Stimulated activated CD4-positive, alpha-beta T cell treated with anti-CD3 and anti-CD28 coated beads, Interleukin-2, amount 100 ng/mL, for 48 hours (primary cell): ENCODE data around the gene KLF3.

Experiments used
- DNase-seq, 2 donors: peaks; one replicate each; pipeline ENCODE4 v3.0.0-alpha.2; 2020

The KLF3 gene

GRCh38 chr4:38675146-38676121 lies 11.4 kb downstream of the KLF3 start:
- DNase-seq, result peak; percentile 77 to 86

GRCh38 chr4:38676986-38677385 lies 13.0 kb downstream of the KLF3 start:
- no peak for DNase-seq

GRCh38 chr4:38677441-38677840 lies 13.4 kb downstream of the KLF3 start:
- DNase-seq, result no peak

- no peak for DNase-seq
These were observed 14.1 kb downstream of the KLF3 start for GRCh38 chr4:38678078-38678477.

DNA sequence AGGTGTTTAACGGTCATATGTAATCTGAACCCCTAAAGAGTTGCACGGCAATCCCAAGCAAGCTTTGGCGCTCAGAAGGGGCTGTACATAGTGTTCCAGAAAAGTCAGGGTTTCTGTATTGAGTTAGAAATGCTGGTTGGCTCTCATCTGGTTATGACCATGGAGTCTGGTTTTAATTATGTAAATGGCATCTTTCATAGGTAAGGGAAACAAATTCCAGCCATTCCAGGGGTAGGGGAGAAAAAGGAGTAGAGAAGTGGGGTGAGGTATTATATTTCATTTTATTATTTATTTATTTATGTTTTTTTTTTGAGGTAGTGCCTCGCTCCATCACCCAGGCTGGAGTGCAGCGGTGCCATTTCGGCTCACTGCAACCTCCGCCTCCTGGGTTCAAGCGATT lies 15.9 kb downstream of the KLF3 start:
- no peak for DNase-seq

GRCh38 chr4:38681281-38681991 lies 17.4 kb downstream of the KLF3 start:
- DNase-seq, result no peak

DNA sequence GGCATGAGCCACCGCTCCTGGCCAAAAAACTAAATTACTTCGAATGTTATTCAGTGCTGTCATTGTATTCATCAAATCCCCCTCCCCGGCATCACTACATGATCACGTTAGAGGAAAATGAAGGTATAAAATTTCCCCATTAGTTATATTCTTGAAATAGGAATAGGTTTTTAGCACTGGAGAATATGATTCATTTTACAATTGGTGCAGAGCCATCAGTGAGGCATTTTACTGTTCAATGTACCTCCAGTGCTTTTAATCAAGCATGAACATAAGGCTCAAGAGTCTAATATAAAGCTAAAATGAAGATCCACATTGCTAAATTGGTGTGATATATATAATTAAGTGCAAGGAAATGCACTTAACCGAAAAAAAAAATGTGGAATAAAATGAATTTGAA lies 18.3 kb downstream of the KLF3 start:
- DNase-seq, result no peak

DNA sequence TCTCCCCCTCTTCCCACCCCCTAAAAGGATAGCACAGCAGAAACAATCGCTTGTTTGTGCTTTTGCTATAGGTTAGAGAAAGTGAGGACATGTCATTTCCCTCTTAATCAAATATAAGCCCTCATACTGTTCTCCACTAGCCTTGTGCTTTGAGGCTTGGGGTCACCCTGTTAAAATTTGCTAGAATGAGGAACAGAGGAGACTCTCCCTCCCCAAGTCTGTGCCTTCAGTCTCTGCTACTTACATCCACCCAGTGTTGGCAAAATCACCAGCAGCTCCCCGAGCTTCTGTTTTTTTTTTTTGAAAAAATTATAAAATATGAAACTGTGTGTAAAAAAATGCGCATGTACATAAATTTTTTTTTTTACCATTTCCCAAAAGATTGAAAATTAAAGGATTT lies 19.3 kb downstream of the KLF3 start:
- no peak for DNase-seq

DNA sequence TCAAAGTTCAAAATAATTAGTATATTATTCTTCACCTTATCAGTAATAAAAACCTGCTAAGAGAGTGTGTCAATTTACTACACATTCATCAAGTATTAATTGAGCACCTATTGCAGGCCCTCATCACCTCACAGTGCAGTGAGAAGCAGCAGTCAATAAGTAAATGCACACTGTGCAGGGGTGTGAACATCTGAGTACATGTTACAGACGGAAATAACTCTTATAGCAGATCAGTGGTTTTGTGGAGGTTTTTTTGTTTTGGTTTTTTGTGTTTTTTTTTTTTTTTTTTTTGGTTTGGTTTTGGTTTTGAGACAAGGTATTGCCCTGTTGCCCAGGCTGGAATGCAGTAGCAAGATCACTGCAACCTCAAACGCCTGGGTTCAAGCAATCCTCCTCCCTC lies 20.3 kb downstream of the KLF3 start:
- DNase-seq, result no peak

DNA sequence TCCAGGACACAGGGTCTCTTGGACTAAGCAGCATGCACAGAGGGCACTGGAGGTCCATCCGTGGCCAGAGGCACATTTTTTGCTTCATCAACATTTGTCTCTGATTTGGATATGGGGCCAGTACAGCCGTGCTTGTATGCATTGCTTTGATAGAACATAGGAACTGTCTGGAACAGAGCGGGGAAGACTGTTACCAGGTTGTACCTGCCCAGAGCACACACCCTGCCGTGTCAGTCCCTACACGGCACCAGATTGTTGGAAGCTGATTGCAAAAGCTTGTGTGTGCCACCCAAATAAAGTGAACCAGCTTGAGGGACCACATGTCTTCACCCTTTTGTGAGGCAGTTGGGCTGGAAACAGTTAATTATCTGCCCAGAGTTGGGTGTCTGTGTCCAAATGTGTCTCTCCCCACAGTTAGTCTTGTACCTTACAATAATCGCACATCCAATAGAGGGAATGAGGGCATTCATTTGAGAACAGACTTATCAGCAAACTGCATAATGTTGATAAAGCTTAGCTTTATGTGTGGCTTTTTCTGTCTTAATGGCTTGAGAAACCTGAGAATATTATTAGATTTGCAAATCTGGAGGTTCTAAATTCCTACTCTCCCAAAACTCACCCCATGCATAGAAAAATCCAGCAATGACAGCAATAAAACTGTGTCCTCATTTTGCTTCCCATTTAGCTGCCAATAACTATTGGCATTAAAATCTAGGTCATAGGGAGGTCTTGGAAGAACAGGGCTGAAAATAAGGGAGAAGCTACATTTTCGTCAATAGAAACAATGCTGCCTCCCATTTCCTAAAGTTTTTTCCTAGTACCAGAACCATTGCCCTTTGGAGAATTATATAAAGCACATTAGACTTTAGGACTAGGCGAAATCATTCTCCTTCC lies 21.2 kb downstream of the KLF3 start:
- DNase-seq, result no peak

- no peak for DNase-seq
These were observed 22.7 kb downstream of the KLF3 start for GRCh38 chr4:38686682-38687081.

- no peak for DNase-seq
These were observed 23.6 kb downstream of the KLF3 start for GRCh38 chr4:38687571-38688011.

DNA sequence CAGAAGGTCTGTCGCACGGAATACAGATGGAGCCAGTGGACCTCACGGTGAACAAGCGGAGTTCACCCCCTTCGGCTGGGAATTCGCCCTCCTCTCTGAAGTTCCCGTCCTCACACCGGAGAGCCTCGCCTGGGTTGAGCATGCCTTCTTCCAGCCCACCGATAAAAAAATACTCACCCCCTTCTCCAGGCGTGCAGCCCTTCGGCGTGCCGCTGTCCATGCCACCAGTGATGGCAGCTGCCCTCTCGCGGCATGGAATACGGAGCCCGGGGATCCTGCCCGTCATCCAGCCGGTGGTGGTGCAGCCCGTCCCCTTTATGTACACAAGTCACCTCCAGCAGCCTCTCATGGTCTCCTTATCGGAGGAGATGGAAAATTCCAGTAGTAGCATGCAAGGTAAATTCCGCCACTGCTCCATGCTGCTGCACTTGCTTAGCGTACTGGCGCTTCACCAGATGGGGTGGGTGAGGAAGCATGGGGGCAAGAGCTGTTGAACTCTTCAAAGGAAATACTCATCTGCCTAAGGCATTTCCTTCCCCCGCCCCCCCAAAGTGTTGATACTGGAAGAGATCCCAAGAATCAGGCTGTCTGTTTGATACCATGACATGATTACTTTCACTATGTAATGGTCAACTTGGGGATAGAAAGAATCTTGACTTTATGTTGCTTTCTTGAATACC lies 24.8 kb downstream of the KLF3 start:
- no peak for DNase-seq

DNA sequence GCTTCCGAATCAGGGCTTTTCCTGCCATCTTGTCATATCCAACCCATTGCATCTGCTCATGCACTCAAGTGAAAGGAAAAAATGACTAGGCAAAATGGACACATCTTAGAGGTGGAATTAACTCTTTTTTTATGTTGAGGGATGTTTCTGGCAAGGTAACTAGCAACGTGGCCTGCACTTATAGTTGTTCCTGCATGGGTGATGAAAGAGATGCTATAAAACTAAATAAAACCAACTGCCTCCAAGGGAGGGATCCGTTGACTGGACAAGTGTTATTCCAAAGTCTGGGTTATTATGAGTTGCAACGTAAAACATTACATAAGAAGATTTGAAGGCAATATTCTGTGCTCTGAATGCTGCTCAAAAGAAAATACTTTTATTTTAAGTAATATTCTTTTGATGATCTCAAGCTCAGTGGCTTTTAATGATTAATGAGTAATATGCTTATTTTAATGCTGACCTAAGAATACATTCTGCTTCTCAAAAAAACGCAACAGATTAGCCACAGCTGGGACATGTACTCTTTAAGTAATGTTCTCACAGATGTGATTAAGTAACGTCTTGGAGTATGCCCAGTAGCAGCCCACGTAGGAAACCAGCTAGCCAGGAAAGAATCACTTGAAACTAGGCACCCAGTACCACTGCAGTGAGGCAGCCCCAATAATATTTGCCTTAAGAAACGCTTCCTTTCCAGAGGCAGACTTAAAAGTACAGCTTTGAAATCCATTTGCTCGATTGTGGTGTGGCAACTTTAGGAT lies 27.4 kb downstream of the KLF3 start:
- DNase-seq, result no peak

DNA sequence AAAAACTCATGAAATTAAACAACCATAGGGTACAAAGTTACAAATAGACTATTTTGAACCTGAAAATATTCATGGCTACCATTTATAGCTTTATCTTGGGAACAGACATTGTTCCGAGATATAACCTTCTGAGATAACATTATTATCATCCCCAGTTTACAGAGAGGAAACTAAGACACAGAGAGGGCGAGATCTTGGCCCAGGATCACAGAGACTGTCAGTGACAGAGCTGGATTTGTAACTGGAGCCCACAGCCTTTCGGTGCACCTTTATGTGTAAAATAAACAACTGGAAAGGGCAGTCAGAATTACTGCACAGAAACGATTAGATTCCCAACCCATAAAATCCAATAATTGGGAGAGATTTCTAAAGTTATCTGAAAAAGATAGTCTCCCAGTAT lies 28.4 kb downstream of the KLF3 start:
- DNase-seq, result no peak

- DNase-seq, result no peak
These were observed 29.6 kb downstream of the KLF3 start for GRCh38 chr4:38693569-38693968.

DNA sequence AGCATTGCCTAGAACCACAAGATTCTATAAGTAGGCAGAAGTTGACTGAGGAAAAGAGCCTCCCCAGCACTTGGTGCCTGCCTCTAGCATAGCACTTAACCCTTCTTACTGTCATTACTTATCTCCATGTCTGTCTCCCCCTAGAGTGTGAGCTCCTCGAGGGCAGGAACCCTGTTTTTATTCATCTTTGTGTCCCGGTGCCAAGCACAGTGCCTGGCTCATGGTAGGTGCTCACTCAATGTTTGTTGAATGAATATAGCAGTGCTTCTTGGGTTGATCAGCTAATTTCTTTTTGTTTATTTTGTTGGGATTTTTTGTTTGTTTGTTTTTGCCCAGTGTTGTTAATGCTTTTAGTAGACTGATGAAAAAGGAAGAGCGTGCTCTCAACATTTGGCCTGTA lies 30.3 kb downstream of the KLF3 start:
- DNase-seq, result no peak

DNA sequence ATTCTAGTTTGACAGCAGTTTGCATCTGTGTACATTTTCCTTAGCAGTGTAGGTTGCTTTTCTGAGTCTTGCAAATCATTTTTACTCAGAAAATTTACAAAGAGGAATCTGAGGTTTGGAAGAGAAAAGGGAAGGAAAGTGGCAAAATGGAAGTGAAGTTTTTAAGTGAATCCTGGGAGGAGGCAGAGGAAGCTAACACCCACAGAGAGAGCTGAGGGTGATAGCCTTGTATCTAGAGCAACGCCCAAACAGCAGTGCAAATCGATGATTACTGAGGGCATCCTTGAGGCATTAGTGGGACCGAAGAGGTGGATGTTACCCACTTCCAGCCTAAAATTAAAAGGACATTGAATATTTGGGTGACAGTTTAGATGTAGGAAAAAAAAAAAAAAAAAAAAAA lies 31.8 kb downstream of the KLF3 start:
- DNase-seq, result no peak

DNA sequence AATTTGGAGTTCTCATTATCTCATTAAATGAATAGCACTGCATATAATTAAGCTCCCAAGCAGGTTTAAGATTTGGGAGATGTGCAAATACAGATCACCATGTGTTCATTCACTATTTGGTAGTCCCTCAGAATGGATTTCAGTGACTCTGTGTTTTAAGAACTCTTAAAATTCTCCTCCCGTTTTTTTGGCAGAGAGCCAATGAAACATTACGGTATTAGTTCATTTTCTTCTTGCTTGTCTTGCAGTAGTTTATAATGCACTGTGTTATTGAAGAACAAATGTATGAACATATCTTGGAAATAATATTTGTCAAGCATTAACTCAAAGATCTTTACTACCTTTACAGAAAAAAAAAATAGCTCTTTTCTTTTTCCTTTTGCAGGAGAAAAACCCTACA lies 32.7 kb downstream of the KLF3 start:
- no peak for DNase-seq

- no peak for DNase-seq
These were observed 34.2 kb downstream of the KLF3 start for GRCh38 chr4:38698176-38698575.

- DNase-seq, result no peak
These were observed 35.1 kb downstream of the KLF3 start for GRCh38 chr4:38699112-38699511.

DNA sequence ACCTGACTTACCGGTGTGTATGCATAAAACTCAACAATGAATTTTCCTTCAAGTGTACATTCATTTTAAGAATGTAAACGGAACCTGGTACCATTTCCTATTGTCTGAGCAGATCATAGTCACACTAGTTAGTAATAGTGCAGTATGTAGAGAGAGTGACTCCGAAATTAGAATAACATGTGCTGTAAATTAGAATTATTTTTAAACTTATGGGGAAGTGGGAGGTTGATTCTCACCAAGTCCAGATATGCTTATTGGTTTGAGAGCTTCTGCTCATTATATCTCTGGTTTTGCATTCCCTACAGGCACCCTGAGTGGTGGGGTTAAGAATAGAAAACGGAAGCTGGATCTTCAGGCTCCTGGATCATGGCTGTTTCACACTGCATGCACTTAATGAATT lies 39.6 kb downstream of the KLF3 start:
- DNase-seq, result no peak
